Trophoblast cell (in vitro differentiated cells and primary cell): ENCODE results near the gene ARAF. TPM values are rescaled to one million over a fixed set of nuclear protein-coding genes. Genes with fewer than 3 reads are reported as not detected.
"Not testable (repeated sequence)": the region's sequence is repeated elsewhere in the genome, so short reads cannot be mapped to it uniquely, and the experiment has no call there.

ENCODE experiments used
- DNase-seq, 2 donors: peaks; one replicate each; pipeline ENCODE4 v3.0.0-alpha.2; 2016
- H2AFZ ChIP-seq: 2 replicates; pipeline ENCODE4 v1.6.1; 2013; ENCODE audit warnings: low read length, moderate library complexity, mild to moderate bottlenecking; ENCODE audit not compliant: insufficient read depth, poor library complexity
- H2AK5ac ChIP-seq: 2 replicates; pipeline ENCODE4 v1.6.1; 2013; ENCODE audit warnings: mild to moderate bottlenecking, low read length
- H2BK120ac ChIP-seq: 2 replicates; pipeline ENCODE4 v1.6.1; 2013; ENCODE audit warnings: low read length, mild to moderate bottlenecking, moderate library complexity; ENCODE audit not compliant: insufficient read depth, poor library complexity
- H2BK12ac ChIP-seq: 2 replicates; pipeline ENCODE4 v1.6.1; 2013; ENCODE audit warnings: mild to moderate bottlenecking, low read length, moderate library complexity
- H2BK5ac ChIP-seq: 2 replicates; pipeline ENCODE4 v1.6.1; 2013; ENCODE audit warnings: low read length, low read depth, moderate library complexity, mild to moderate bottlenecking; ENCODE audit not compliant: poor library complexity
- H3K14ac ChIP-seq: 2 replicates; pipeline ENCODE4 v1.6.1; 2013; ENCODE audit warnings: mild to moderate bottlenecking, low read length
- H3K18ac ChIP-seq: 2 replicates; pipeline ENCODE4 v1.6.1; 2013; ENCODE audit warnings: mild to moderate bottlenecking, low read length
- H3K23ac ChIP-seq: 2 replicates; pipeline ENCODE4 v1.6.1; 2013; ENCODE audit warnings: low read length
- H3K27ac ChIP-seq: 2 replicates; pipeline ENCODE4 v1.5.1; 2013; ENCODE audit warnings: low read depth, mild to moderate bottlenecking, inconsistent platforms, low read length, moderate library complexity
- H3K27me3 ChIP-seq: 2 replicates; pipeline ENCODE4 v1.6.1; 2013; ENCODE audit warnings: inconsistent platforms, mild to moderate bottlenecking, low read length, moderate library complexity; ENCODE audit not compliant: insufficient read depth
- H3K36me3 ChIP-seq, 2 experiments: 1 replicate in 1 of 2; 2 replicates in 1 of 2; pipeline ENCODE4 v1.6.1; 2013; ENCODE audit warnings: low read length in 2 of 2, mild to moderate bottlenecking in 2 of 2, moderate library complexity in 1 of 2; ENCODE audit not compliant: insufficient read depth in 2 of 2, control insufficient read depth in 1 of 2
- H3K4ac ChIP-seq: 2 replicates; pipeline ENCODE4 v1.6.1; 2013; ENCODE audit warnings: low read depth, mild to moderate bottlenecking, low read length, moderate library complexity
- H3K4me1 ChIP-seq, 2 experiments: 1 replicate in 1 of 2; 2 replicates in 1 of 2; pipeline ENCODE4 v1.6.1; 2013; ENCODE audit warnings: low read length in 2 of 2, mild to moderate bottlenecking in 2 of 2, moderate library complexity in 1 of 2; ENCODE audit not compliant: insufficient read depth in 2 of 2, control insufficient read depth in 1 of 2
- H3K4me2 ChIP-seq: 2 replicates; pipeline ENCODE4 v1.6.1; 2013; ENCODE audit warnings: inconsistent platforms, mild to moderate bottlenecking, low read length, moderate library complexity
- H3K4me3 ChIP-seq: 2 replicates; pipeline ENCODE4 v1.5.1; 2013; ENCODE audit warnings: mild to moderate bottlenecking, low read depth, low read length, inconsistent platforms
- H3K79me1 ChIP-seq: one replicate; pipeline ENCODE4 v1.6.1; 2013; ENCODE audit warnings: low read length
- H3K79me2 ChIP-seq: 2 replicates; pipeline ENCODE4 v1.6.1; 2013; ENCODE audit warnings: low read length, mild to moderate bottlenecking; ENCODE audit not compliant: control insufficient read depth, insufficient read depth, poor library complexity
- H3K9ac ChIP-seq: 2 replicates; pipeline ENCODE4 v1.6.1; 2013; ENCODE audit warnings: mild to moderate bottlenecking, low read length
- H3K9me3 ChIP-seq: 2 replicates; pipeline ENCODE4 v1.6.1; 2013; ENCODE audit warnings: low read depth, mild to moderate bottlenecking, control low read depth, inconsistent platforms, low read length; ENCODE audit not compliant: insufficient read depth
- H4K12ac ChIP-seq: 2 replicates; pipeline ENCODE4 v1.6.1; 2013; ENCODE audit warnings: low read depth, mild to moderate bottlenecking, low read length, moderate library complexity
- H4K8ac ChIP-seq: 2 replicates; pipeline ENCODE4 v1.6.1; 2013; ENCODE audit warnings: low read depth, mild to moderate bottlenecking, low read length, moderate library complexity
- H4K91ac ChIP-seq: one replicate; pipeline ENCODE4 v1.6.1; 2013; ENCODE audit warnings: low read depth, mild to moderate bottlenecking, low read length, moderate library complexity
- WGBS: extraction: QIAGEN DNeasy Blood & Tissue Kit; methylation state at CpG from one replicate; pipeline ENCODE4 v1.1.7; 2013; ENCODE audit warnings: missing lambda C conversion rate; ENCODE audit not compliant: insufficient read length, insufficient coverage; ENCODE audit errors: extremely low coverage; 5-methylcytosine and 5-hydroxymethylcytosine counted together
- polyA plus RNA-seq: library from polyadenylated mRNA; stranded (reverse); fragments of 200-250 nt; gene quantifications from 2 replicates; pipeline ENCODE4 v1.2.3, GENCODE V29; 2013

Gene ARAF
- 38.1 and 39.8 TPM in 2 replicates for polyA plus RNA-seq

DNA sequence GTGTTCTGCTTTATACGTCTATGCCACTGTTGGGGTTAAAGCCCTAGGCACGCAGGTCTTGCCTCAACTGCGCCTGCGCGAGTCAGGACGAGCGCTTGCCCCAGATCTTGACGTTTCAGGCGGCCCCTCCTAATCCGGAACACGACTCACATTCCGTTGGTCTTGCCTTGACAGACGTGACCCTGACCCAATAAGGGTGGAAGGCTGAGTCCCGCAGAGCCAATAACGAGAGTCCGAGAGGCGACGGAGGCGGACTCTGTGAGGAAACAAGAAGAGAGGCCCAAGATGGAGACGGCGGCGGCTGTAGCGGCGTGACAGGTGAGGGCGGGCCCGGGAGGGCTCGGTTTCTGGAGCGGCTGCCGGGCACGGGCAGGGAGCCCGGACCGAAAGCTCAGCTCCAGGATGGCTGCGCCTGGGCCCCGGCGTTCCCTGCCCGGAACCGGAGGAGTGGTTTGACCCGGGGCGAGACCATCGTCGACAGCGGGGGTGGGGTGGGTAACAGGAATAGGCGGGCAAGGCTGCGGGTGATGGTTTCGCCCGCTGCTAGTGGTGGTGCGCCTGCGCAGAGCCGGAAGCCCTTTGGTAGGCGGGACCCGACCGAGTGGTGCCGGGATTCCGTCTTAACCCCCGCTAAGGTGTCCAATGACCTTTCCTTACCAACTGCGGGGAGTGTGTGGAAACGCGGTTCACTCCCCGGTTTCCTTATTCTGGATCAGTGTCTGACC, at the start of gene ARAF:
Gene ARAF, plus strand, starts transcription at position 272 of the 725 bp plus-strand sequence. CDS start 1,763 bp downstream, outside the sequence.
- H3K9ac ChIP-seq, result peak within 1 kb of the TSS; percentile 94
- H3K27me3 ChIP-seq, result no peaks in the 10 kb centered on the region
- peak within 1 kb of the TSS; percentile 74 for H4K12ac ChIP-seq
- peak within 1 kb of the TSS; percentile 86 for H3K14ac ChIP-seq
- H4K8ac ChIP-seq, result peak within 1 kb of the TSS; percentile 89
- H2AK5ac ChIP-seq, result no peak within 1 kb of the TSS
- H3K9me3 ChIP-seq, result no peaks in the 10 kb centered on the region
- peaks cover 8% of the 10 kb centered on the region for H3K79me1 ChIP-seq
- no peak within 1 kb of the TSS for H3K23ac ChIP-seq
- H3K27ac ChIP-seq, result peak within 1 kb of the TSS; percentile 93
- peak within 1 kb of the TSS; percentile 77 for H2BK5ac ChIP-seq
- peak within 1 kb of the TSS; percentile 93 for H3K4me2 ChIP-seq
- H3K4me3 ChIP-seq, result peak within 1 kb of the TSS; percentile 92
- H3K18ac ChIP-seq, result peak within 1 kb of the TSS; percentile 81
- peak; percentile 95 to 99 for DNase-seq
- H3K4ac ChIP-seq, result peak within 1 kb of the TSS; percentile 4
- H4K91ac ChIP-seq, result peak within 1 kb of the TSS; percentile 76
- peak within 1 kb of the TSS; percentile 7 for H2BK120ac ChIP-seq
- peaks cover 3% of the 10 kb centered on the region in 2 experiments for H3K4me1 ChIP-seq
- no CpG with 5 or more reads among the region's 59 CpGs for WGBS
- H3K36me3 ChIP-seq, result peaks cover 12 to 19% of the 10 kb centered on the region in 2 experiments
- no peak within 1 kb of the TSS for H2BK12ac ChIP-seq
- peaks cover 2% of the 10 kb centered on the region for H3K79me2 ChIP-seq
- H2AFZ ChIP-seq, result no peak within 1 kb of the TSS

DNA sequence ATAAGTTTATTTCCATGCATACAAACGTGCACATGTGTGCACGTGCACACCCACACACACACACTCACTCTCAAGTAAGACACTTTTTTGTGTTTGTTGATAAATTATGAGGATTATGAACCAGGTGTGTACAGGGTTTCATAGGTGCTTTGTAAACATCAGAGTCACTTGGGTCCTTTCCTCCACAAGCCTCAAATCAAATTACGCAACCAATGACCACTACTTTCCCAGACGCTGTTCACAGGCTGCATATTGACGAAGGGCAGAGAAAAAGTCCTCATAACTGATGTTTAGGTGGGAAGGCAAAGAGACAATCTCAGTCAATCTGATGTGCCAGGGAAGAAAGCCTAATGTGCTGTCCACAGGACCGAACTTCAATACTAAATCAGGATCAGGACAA, 48.6 kb upstream of the ARAF start:
- H2AFZ ChIP-seq, H2BK5ac ChIP-seq, DNase-seq, H3K79me2 ChIP-seq, H2BK12ac ChIP-seq, H3K4me1 ChIP-seq, H3K18ac ChIP-seq, H3K36me3 ChIP-seq, H3K79me1 ChIP-seq, H3K9ac ChIP-seq, H3K27me3 ChIP-seq, H3K23ac ChIP-seq, H4K8ac ChIP-seq, H3K9me3 ChIP-seq, H3K4me3 ChIP-seq, H4K12ac ChIP-seq, H3K4ac ChIP-seq, H3K27ac ChIP-seq, H2AK5ac ChIP-seq, H2BK120ac ChIP-seq, H4K91ac ChIP-seq, H3K4me2 ChIP-seq, H3K14ac ChIP-seq: not testable (repeated sequence)
- WGBS, result no CpG with 5 or more reads among the region's 6 CpGs

DNA sequence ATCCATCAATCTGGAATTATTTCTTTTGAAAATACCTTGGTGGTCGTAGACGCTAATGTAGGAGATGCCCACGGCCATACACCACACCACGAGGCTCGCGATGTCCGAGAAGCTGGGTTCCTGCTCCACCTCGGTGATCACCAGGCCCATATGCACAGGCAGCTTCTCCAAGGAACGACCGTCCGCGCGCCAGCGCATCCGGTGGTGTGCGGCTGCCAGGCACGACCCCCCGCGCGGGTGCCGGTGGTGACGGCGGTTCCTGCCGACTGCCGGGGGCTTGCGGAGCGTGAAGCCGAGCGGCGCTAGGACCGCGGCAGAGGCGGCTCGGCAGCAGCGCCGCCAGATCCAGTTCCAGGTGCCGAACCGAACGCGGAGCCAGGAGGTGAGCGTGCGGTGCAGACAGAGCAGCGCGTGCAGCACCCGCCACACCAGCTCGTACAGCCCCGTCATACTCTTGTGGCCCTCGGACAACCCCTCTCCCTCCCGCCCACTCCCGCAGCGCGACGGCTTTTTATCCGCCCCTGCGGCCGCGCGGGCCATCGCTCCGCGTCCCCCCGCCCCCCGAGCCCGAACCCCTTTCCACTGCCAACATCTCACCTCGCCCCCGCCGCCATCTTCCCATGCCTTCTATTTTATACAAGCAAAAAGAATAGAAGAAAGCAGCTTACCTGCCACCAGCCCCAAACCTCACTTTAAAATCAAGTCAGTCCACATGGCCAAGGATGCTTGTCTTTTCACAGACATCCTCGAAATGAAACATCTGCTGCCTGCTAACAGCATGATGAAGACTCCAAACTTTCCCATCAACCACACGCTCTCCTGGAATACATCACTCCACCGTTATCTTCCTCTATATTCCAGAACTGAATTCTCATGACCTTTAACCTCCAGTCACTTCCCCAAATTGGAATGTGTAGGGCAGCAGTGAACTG, 47.7 kb upstream of the ARAF start:
- H3K14ac ChIP-seq, H2BK120ac ChIP-seq, H3K27ac ChIP-seq, H3K9me3 ChIP-seq, H4K8ac ChIP-seq, H2AK5ac ChIP-seq, H2BK5ac ChIP-seq, H2AFZ ChIP-seq, H3K9ac ChIP-seq, DNase-seq, H3K4me1 ChIP-seq, H3K27me3 ChIP-seq, H3K79me2 ChIP-seq, H3K4ac ChIP-seq, H3K79me1 ChIP-seq, H3K23ac ChIP-seq, H4K91ac ChIP-seq, H4K12ac ChIP-seq, H3K18ac ChIP-seq, H2BK12ac ChIP-seq, H3K36me3 ChIP-seq: not testable (repeated sequence)
- peak overlapping the region; percentile 62 for H3K4me3 ChIP-seq
- H3K4me2 ChIP-seq, result peak overlapping the region; percentile 58
- WGBS, result no CpG with 5 or more reads among the region's 70 CpGs

DNA sequence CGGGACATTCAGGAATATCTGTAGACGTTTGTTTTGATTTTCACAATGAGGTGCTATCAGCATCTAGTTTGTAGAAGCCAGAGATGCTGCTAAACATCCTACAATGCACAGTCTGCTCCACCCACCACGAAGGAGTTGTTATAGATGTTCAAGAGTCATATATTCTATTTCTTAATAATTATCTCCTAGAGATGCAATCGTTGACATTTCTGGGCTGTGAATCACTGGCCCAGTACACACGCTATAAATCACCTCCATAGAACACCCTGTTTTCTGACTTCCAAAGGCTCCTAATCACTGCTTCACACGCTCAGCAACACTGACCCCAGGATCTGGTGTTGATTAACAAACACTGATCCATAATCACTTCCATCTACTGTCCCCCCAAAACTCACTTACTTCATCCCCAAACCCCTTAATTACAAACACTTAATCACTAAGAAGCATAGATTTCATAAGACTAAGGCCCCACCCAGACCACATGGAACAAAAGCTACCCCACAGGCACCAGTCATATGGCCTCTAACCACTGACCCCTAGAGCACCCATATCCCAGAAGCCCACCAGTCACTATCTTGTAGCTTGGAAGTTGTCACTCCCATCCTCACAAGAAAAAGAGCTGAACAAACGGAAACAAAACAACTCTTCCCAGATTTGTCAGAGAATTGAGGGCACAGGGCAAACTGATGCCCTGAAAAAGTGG, 46.3 kb upstream of the ARAF start:
- Histone ChIP-seq H2BK120ac (no peak overlapping the region), H2AFZ (no peak overlapping the region), H4K12ac (no peak overlapping the region), H3K27ac (no peak overlapping the region), H3K79me2 (no peaks in the 10 kb centered on the region), H3K9me3 (no peaks in the 10 kb centered on the region), H3K36me3 (no peaks in the 10 kb centered on the region), H2BK5ac (no peak overlapping the region), H2BK12ac (peak overlapping the region; percentile 71), H2AK5ac (peak overlapping the region; percentile 29), H3K14ac (no peak overlapping the region), H3K9ac (no peak overlapping the region), H3K4me1 (peaks cover 7% of the 10 kb centered on the region in 2 experiments), H3K4ac (no peak overlapping the region), H4K91ac (peak overlapping the region; percentile 1), H3K18ac (no peak overlapping the region), H3K4me3 (no peak overlapping the region), H3K27me3 (no peaks in the 10 kb centered on the region), H3K4me2 (no peak overlapping the region), H4K8ac (no peak overlapping the region), H3K79me1 (no peaks in the 10 kb centered on the region), H3K23ac (no peak overlapping the region)
- WGBS, result no CpG with 5 or more reads among the region's 7 CpGs
- peak; percentile 13 to 34 for DNase-seq
